CD4-positive, alpha-beta T cell treated with Interleukin-2 at 100 ng/mL for 4 hours (primary cell): Measurements from ENCODE around the gene HPN.
"Not testable (repeated sequence)": the region's sequence is repeated elsewhere in the genome, so short reads cannot be mapped to it uniquely, and the experiment has no call there.

Experiments used
- DNase-seq: peaks from one replicate; pipeline ENCODE4 v3.0.0-alpha.2; 2020; ENCODE audit warnings: low spot score

The HPN gene

GRCh38 chr19:35041548-35042055, at the start of gene HPN:
TSS of gene HPN (plus strand) at chr19:35041721. CDS start at chr19:35042507, 786 bp downstream.
- no peak for DNase-seq

- not testable (repeated sequence) for DNase-seq
Observed at GRCh38 chr19:34992582-34992981, 48.9 kb upstream of the HPN start.

- no peak for DNase-seq
Observed at GRCh38 chr19:34994286-34994642, 47.3 kb upstream of the HPN start.

GRCh38 chr19:34994643-34995541, 46.6 kb upstream of the HPN start:
- no peak for DNase-seq

- no peak for DNase-seq
Observed at GRCh38 chr19:34995551-34995950, 46.0 kb upstream of the HPN start.

GRCh38 chr19:34997071-34997617, 44.4 kb upstream of the HPN start:
- DNase-seq: peak; percentile 23

GRCh38 chr19:34998224-34998623, 43.3 kb upstream of the HPN start:
- not testable (repeated sequence) for DNase-seq

- DNase-seq: no peak
Observed at GRCh38 chr19:34998777-34999497, 42.6 kb upstream of the HPN start.

GRCh38 chr19:34999498-35000337, 41.8 kb upstream of the HPN start, which contains the start of gene GRAMD1A:
TSS of gene GRAMD1A (plus strand) at chr19:35000323. CDS start at chr19:35000479, 156 bp downstream.
- DNase-seq: peak; percentile 64

GRCh38 chr19:35000338-35000646, 41.2 kb upstream of the HPN start:
- DNase-seq: no peak

- DNase-seq: peak; percentile 66
Observed at GRCh38 chr19:35000647-35001501, 40.6 kb upstream of the HPN start.

GRCh38 chr19:35002037-35002535, 39.4 kb upstream of the HPN start:
- DNase-seq: no peak

- no peak for DNase-seq
Observed at GRCh38 chr19:35004517-35005255, 36.8 kb upstream of the HPN start.

GRCh38 chr19:35005256-35005977, 36.1 kb upstream of the HPN start:
- DNase-seq: no peak

GRCh38 chr19:35006007-35006341, 35.5 kb upstream of the HPN start:
- DNase-seq: not testable (repeated sequence)

- no peak for DNase-seq
Observed at GRCh38 chr19:35006342-35006998, 35.1 kb upstream of the HPN start.

- DNase-seq: no peak
Observed at GRCh38 chr19:35006999-35007365, 34.5 kb upstream of the HPN start.

GRCh38 chr19:35007427-35007826, 34.1 kb upstream of the HPN start:
- DNase-seq: not testable (repeated sequence)

GRCh38 chr19:35008891-35009341, 32.6 kb upstream of the HPN start:
- no peak for DNase-seq
